OCI-LY1 (cell line): ENCODE data around the gene LEKR1.

Source experiments
- CTCF ChIP-seq: fragments of 200-600 bp; sonication (generic), shearing (Covaris generic); IDR thresholded peaks from 2 replicates; pipeline ENCODE4 v1.5.1; 2017; ENCODE audit warnings: mild to moderate bottlenecking, antibody characterized with exemption, low read length, moderate library complexity, mixed read lengths
- EZH2 ChIP-seq: fragments of 200-600 bp; sonication (generic), shearing (Covaris generic); IDR thresholded peaks from 2 replicates; pipeline ENCODE4 v1.8.0; 2017; ENCODE audit warnings: borderline replicate concordance, mixed run types, mild to moderate bottlenecking, antibody characterized with exemption, low read length, moderate library complexity, mixed read lengths

GRCh38 chr3:156790156-156790555 is 36.0 kb upstream of the LEKR1 start:
- TF ChIP-seq CTCF = no peak
- TF ChIP-seq EZH2 = no peak
